Liver (tissue), 9 donors: ENCODE data around the gene C17orf78. TPM values are rescaled to one million over a fixed set of nuclear protein-coding genes. Genes with fewer than 3 reads are reported as not detected.

ENCODE experiments used
- DNase-seq: peaks from one replicate; pipeline ENCODE4 v3.0.0-alpha.2; 2017; ENCODE audit warnings: low spot score
- H3K27ac ChIP-seq, 2 donors: one replicate each; pipeline ENCODE4 v1.7.0; 2013; ENCODE audit warnings: inconsistent platforms in 2 of 2, low read length in 2 of 2, control low read depth in 1 of 2, low read depth in 1 of 2, mild to moderate bottlenecking in 1 of 2
- H3K27me3 ChIP-seq, 4 donors: one replicate each; pipeline versions ENCODE4 v1.6.1 to v1.7.0; 2013; ENCODE audit warnings: low read length in 3 of 4, inconsistent platforms in 1 of 4, mild to moderate bottlenecking in 1 of 4, moderate library complexity in 1 of 4; ENCODE audit not compliant: control insufficient read depth in 4 of 4, insufficient read depth in 4 of 4
- H3K36me3 ChIP-seq, 4 donors: one replicate each; pipeline versions ENCODE4 v1.6.1 to v1.7.0; 2013; ENCODE audit warnings: low read length in 3 of 4, mild to moderate bottlenecking in 3 of 4, low read depth in 1 of 4, moderate library complexity in 1 of 4; ENCODE audit not compliant: control insufficient read depth in 4 of 4, insufficient read depth in 3 of 4
- H3K4me1 ChIP-seq, 4 donors: one replicate each; pipeline versions ENCODE4 v1.6.1 to v1.7.0; 2013; ENCODE audit warnings: low read length in 3 of 4, mild to moderate bottlenecking in 3 of 4, moderate library complexity in 1 of 4; ENCODE audit not compliant: control insufficient read depth in 4 of 4, insufficient read depth in 4 of 4
- H3K4me3 ChIP-seq, 3 donors: one replicate each; pipeline versions ENCODE4 v1.6.1 to v1.7.0; 2013; ENCODE audit warnings: low read length in 3 of 3, control low read depth in 1 of 3, low read depth in 1 of 3, mild to moderate bottlenecking in 1 of 3
- H3K9ac ChIP-seq, 2 donors: one replicate each; pipeline ENCODE4 v1.7.0; 2013; ENCODE audit warnings: low read length in 2 of 2, mild to moderate bottlenecking in 2 of 2, moderate library complexity in 2 of 2, control low read depth in 1 of 2, low read depth in 1 of 2
- H3K9me3 ChIP-seq, 4 donors: one replicate each; pipeline versions ENCODE4 v1.6.1 to v1.7.0; 2013; ENCODE audit warnings: low read length in 3 of 4; ENCODE audit not compliant: control insufficient read depth in 4 of 4
- ATF3 ChIP-seq: IDR thresholded peaks from 2 replicates; pipeline ENCODE4 v1.6.1; 2016; ENCODE audit warnings: antibody characterized with exemption
- CTCF ChIP-seq: fragments of 150-350 bp; IDR thresholded peaks from 2 replicates; pipeline ENCODE4 v1.5.1; 2017; ENCODE audit warnings: improper control_type of control experiment, low read depth, low read length; ENCODE audit not compliant: missing input control
- EGR1 ChIP-seq, 2 donors: IDR thresholded peaks; 2 replicates each; pipeline ENCODE4 v1.6.1; 2016 to 2018; ENCODE audit warnings: antibody characterized with exemption in 2 of 2, low read depth in 2 of 2
- FOXA1 ChIP-seq: IDR thresholded peaks from 2 replicates; pipeline ENCODE4 v1.6.1; 2016; ENCODE audit warnings: antibody characterized with exemption
- FOXA2 ChIP-seq: IDR thresholded peaks from 2 replicates; pipeline ENCODE4 v1.6.1; 2016; ENCODE audit warnings: antibody characterized with exemption
- GABPA ChIP-seq, 2 donors: IDR thresholded peaks in 1 of 2; conservative IDR thresholded peaks in 1 of 2; 2 replicates each; pipeline ENCODE4 v1.6.1; 2016; ENCODE audit warnings: antibody characterized with exemption in 2 of 2, mild to moderate bottlenecking in 1 of 2, moderate library complexity in 1 of 2
- HNF4A ChIP-seq, 2 donors: conservative IDR thresholded peaks; 2 replicates each; pipeline ENCODE4 v1.6.1; 2016; ENCODE audit warnings: antibody characterized with exemption in 2 of 2, mild to moderate bottlenecking in 2 of 2
- HNF4G ChIP-seq: IDR thresholded peaks from 2 replicates; pipeline ENCODE4 v1.6.1; 2016; ENCODE audit warnings: antibody characterized with exemption
- JUND ChIP-seq, 2 donors: IDR thresholded peaks; 2 replicates each; pipeline ENCODE4 v1.6.1; 2016; ENCODE audit warnings: antibody characterized with exemption in 2 of 2
- RAD21 ChIP-seq, 2 donors: IDR thresholded peaks; 2 replicates each; pipeline ENCODE4 v1.6.1; 2016; ENCODE audit warnings: antibody characterized with exemption in 2 of 2, mild to moderate bottlenecking in 2 of 2
- SP1 ChIP-seq: IDR thresholded peaks from 2 replicates; pipeline ENCODE4 v1.6.1; 2018; ENCODE audit warnings: antibody characterized with exemption, mild to moderate bottlenecking
- TAF1 ChIP-seq: conservative IDR thresholded peaks from 2 replicates; pipeline ENCODE4 v1.6.1; 2016; ENCODE audit warnings: antibody characterized with exemption, mild to moderate bottlenecking
- YY1 ChIP-seq: IDR thresholded peaks from 2 replicates; pipeline ENCODE4 v1.6.1; 2016; ENCODE audit warnings: antibody characterized with exemption, mild to moderate bottlenecking
- ZBTB33 ChIP-seq: IDR thresholded peaks from 2 replicates; pipeline ENCODE4 v1.6.1; 2016; ENCODE audit warnings: antibody characterized with exemption
- WGBS: extraction: QIAGEN DNeasy Blood & Tissue Kit; methylation state at CpG from one replicate; pipeline ENCODE4 v1.1.7; 2013; 5-methylcytosine and 5-hydroxymethylcytosine counted together
- polyA plus RNA-seq, 2 donors: library from polyadenylated mRNA; stranded (reverse) in 1 of 2; unstranded in 1 of 2; fragments of 200-250 nt in 1 of 2; fragments of >200 nt in 1 of 2; fragmentation: Nextera tagmentation in 1 of 2; extraction: Ambion mirVana in 1 of 2; gene quantifications; one replicate each; pipeline versions ENCODE4 v1.2.1 to v1.2.3, GENCODE V29; 2013 to 2015
- total RNA-seq, 2 donors: library from RNA; depleted of rRNA; stranded (reverse); fragments of >200 nt; gene quantifications; one replicate each; pipeline ENCODE4 v1.2.3, GENCODE V29; 2014
- TF ChIP-seq, protein P1 (sequence below): IDR thresholded peaks from 2 replicates; pipeline ENCODE4 v1.6.1; 2016; ENCODE audit warnings: antibody characterized with exemption, mild to moderate bottlenecking
- TF ChIP-seq, protein P2 (sequence below): IDR thresholded peaks from 2 replicates; pipeline ENCODE4 v1.6.1; 2016; ENCODE audit warnings: antibody characterized with exemption
- donor health status: healthy.
- donor health status: healthy.
- donor health status: healthy.
- donor health status: healthy.
- donor health status: healthy.

Gene C17orf78
- total and polyA plus RNA-seq, 4 donors: not detected

DNA sequence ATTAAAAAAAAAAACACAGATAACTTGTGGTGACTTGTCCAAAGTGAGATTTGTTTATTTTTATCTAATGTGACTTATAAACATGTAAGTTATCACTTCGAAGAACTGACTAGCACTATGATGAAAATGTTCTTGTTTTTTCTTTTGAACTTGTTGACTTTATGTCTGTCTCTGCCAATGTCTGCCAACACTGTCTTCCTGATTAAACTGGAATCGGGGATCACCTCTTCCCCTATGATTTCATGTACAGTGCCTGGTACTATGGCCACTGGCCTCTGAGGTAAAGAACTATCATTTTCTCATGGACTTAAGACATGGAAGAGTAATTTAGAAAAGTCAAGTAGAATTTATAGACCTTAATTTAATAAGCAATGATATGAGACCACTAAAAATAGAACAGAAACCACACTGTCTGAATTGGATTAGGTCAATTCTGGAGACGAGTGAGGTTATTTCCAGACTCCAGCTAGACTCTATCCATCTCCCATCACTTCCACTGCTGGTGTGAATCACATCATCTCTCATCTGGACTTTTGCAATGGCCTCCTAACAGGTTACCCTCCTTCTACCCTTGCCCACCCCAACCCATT is 8.9 kb downstream of the C17orf78 start:
- H3K27ac ChIP-seq: no peak overlapping the region
- peak; percentile 23 for TF ChIP-seq FOXA2
- no peak for TF ChIP-seq FOXA1

GRCh38 chr17:37385474-37385990 is 9.7 kb downstream of the C17orf78 start:
- Histone ChIP-seq H3K4me3 (no peak overlapping the region), H3K9me3 (no peaks in the 10 kb centered on the region), H3K36me3 (no peaks in the 10 kb centered on the region), H3K9ac (no peak overlapping the region), H3K4me1 (no peaks in the 10 kb centered on the region), H3K27me3 (no peaks in the 10 kb centered on the region), H3K27ac (no peak overlapping the region)
- no peak for TF ChIP-seq ZBTB33
- TF ChIP-seq YY1: no peak
- no peak for TF ChIP-seq FOXA2
- TF ChIP-seq HNF4G: no peak
- TF ChIP-seq EGR1 (IDR thresholded peaks at IDR 0.05; ENCODE audit: low read depth in 2 of 2): no peak
- no peak for DNase-seq

More for the DNA sequence above, 8.9 kb downstream of the C17orf78 start:
- Histone ChIP-seq H3K9ac (no peak overlapping the region), H3K36me3 (no peaks in the 10 kb centered on the region), H3K4me1 (no peaks in the 10 kb centered on the region), H3K9me3 (no peaks in the 10 kb centered on the region), H3K27me3 (no peaks in the 10 kb centered on the region), H3K4me3 (no peak overlapping the region)
- DNase-seq: no peak
- 42% methylated on average over 3 of the region's 3 CpGs for WGBS

DNA sequence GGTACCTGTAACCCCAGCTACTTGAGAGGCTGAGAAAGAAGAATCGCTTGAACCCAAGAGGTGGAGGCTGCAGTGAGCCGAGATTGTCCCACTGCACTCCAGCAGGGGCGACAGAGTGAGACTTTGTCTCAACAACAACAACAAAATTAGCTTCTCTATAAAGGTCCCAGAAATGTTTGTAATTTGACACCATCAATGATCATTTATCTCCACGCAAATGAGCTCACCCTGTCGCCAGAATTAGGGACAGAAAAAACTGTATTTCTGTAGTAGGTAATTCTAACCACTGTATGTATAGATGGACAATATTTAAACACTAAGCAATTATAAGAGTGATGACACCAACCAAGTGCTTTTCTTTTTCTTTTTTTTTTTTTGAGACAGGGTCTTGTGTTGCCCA is 10.7 kb downstream of the C17orf78 start:
- Histone ChIP-seq H3K4me1 (no peaks in the 10 kb centered on the region), H3K9me3 (no peaks in the 10 kb centered on the region), H3K27ac (no peak overlapping the region), H3K9ac (no peak overlapping the region), H3K27me3 (no peaks in the 10 kb centered on the region), H3K4me3 (no peak overlapping the region), H3K36me3 (no peaks in the 10 kb centered on the region)
- WGBS: 95% methylated on average over 5 of the region's 5 CpGs
- no peak for DNase-seq
- no peak for TF ChIP-seq EGR1 (IDR thresholded peaks at IDR 0.05; ENCODE audit: low read depth in 2 of 2)
- TF ChIP-seq FOXA2: no peak
- TF ChIP-seq SP1: no peak
- no peak for TF ChIP-seq ATF3
- TF ChIP-seq GABPA (IDR thresholded peaks at IDR 0.05 in 1 of 2, conservative IDR thresholded peaks at IDR 0.05 in 1 of 2): no peak
- TF ChIP-seq, protein P1, sequence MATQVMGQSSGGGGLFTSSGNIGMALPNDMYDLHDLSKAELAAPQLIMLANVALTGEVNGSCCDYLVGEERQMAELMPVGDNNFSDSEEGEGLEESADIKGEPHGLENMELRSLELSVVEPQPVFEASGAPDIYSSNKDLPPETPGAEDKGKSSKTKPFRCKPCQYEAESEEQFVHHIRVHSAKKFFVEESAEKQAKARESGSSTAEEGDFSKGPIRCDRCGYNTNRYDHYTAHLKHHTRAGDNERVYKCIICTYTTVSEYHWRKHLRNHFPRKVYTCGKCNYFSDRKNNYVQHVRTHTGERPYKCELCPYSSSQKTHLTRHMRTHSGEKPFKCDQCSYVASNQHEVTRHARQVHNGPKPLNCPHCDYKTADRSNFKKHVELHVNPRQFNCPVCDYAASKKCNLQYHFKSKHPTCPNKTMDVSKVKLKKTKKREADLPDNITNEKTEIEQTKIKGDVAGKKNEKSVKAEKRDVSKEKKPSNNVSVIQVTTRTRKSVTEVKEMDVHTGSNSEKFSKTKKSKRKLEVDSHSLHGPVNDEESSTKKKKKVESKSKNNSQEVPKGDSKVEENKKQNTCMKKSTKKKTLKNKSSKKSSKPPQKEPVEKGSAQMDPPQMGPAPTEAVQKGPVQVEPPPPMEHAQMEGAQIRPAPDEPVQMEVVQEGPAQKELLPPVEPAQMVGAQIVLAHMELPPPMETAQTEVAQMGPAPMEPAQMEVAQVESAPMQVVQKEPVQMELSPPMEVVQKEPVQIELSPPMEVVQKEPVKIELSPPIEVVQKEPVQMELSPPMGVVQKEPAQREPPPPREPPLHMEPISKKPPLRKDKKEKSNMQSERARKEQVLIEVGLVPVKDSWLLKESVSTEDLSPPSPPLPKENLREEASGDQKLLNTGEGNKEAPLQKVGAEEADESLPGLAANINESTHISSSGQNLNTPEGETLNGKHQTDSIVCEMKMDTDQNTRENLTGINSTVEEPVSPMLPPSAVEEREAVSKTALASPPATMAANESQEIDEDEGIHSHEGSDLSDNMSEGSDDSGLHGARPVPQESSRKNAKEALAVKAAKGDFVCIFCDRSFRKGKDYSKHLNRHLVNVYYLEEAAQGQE: no peak
- no peak for TF ChIP-seq RAD21 (IDR thresholded peaks at IDR 0.05)
- no peak for TF ChIP-seq HNF4A (conservative IDR thresholded peaks at IDR 0.05)
- no peak for TF ChIP-seq TAF1
- no peak for TF ChIP-seq FOXA1
- TF ChIP-seq, protein P2, sequence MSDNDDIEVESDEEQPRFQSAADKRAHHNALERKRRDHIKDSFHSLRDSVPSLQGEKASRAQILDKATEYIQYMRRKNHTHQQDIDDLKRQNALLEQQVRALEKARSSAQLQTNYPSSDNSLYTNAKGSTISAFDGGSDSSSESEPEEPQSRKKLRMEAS: no peak
- TF ChIP-seq JUND (IDR thresholded peaks at IDR 0.05): no peak
- no peak for TF ChIP-seq CTCF
- TF ChIP-seq HNF4G: no peak
